ENCODE results near the gene AKT1S1.
"Not testable (repeated sequence)": the region's sequence is repeated elsewhere in the genome, so short reads cannot be mapped to it uniquely, and the experiment has no call there.

The AKT1S1 gene

DNA sequence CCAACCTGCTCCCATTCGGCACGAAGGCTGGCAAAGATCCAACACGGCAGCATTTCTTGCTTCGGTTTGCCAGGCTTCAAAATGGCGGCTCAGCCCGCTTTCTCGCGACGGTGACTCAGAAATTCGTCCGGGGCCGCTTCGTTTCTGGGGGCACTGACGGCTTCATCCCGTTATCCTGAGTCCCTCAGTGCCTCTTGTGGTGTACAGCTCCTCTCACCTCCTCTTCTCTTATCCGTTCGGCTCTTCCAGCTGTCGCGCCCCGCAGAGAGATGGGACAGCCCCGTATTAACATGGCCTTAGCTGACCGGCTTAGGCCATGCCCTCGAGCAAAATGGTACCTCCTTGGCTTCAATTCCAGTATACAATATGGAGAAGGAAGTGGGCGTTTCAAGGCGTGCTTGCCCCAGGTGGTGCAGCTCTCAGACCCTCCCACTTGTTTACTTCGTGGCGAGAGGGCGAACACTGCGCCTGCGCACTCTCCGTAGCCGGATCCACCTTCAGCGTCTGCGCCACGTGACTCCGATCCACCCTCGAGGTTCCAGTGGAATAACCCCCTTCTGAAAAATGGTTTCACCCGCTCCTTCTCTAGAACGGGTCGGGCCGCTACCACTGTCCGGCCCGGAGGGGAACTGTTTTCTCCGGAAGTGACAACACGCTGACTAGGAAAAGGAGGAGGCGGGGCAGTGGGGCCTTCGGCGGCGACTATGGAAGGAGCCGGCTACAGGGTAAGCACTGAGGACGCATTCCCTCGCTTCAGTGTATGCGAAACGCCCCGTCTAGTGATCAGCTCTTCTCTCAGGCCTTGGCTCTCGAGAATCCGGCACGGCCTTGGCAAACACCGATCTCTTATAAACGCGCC is at the start of gene AKT1S1, which contains the start of gene TBC1D17:
AKT1S1 (minus strand) TSS at position 336 of the 859 bp plus-strand sequence. CDS start 4,060 bp downstream, outside the sequence.
TBC1D17 (plus strand) TSS at position 683 of the 859 bp plus-strand sequence; CDS start at position 705, 22 bp downstream.
- H3K36me3 ChIP-seq (replicated peaks) = peaks cover 20% of the 10 kb centered on the region
- H3K4me3 ChIP-seq = peak within 1 kb of the TSS; percentile 99
- DNase-seq (ENCODE audit: low spot score in 2 of 2) = peak; percentile 99
- H3K4me1 ChIP-seq = peaks cover 5% of the 10 kb centered on the region
- in situ Hi-C loops (cut with MboI; ENCODE audit: low sequenced_read_pairs) = no loop called here
- H3K9me3 ChIP-seq = no peaks in the 10 kb centered on the region
- H3K27me3 ChIP-seq (ENCODE audit: low read depth) = no peaks in the 10 kb centered on the region

DNA sequence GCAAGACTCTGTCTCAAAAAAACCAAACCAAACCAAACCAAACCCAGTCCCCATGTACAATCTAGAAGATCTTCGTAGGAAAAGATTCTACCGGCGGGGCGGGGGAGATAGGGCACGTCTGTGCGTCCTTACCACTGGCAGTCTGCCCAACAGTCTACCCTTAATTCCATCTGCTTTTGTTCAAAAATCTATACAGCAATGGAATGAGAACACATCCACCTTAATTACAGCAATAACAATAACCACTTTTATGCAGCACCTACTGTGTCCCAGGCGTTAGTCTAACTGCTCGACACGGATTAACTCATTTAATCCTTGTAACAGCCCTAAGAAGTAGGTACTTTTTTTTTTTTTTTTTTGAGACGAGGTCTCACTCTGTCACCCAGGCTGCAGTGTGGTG is 49.4 kb upstream of the AKT1S1 start:
- Histone ChIP-seq H3K9me3 (no peaks in the 10 kb centered on the region), H3K4me1 (peaks cover 20% of the 10 kb centered on the region; the same call in 1 of the 2 replicates), H3K27me3 (ENCODE audit: low read depth) (no peaks in the 10 kb centered on the region), H3K36me3 (replicated peaks) (peaks cover 60% of the 10 kb centered on the region), H3K4me3 (no peak overlapping the region; the same call in 1 of the 2 replicates)
- in situ Hi-C loops (cut with MboI; ENCODE audit: low sequenced_read_pairs) = no loop called here
- DNase-seq (ENCODE audit: low spot score in 2 of 2) = peak; percentile 72 to 75

DNA sequence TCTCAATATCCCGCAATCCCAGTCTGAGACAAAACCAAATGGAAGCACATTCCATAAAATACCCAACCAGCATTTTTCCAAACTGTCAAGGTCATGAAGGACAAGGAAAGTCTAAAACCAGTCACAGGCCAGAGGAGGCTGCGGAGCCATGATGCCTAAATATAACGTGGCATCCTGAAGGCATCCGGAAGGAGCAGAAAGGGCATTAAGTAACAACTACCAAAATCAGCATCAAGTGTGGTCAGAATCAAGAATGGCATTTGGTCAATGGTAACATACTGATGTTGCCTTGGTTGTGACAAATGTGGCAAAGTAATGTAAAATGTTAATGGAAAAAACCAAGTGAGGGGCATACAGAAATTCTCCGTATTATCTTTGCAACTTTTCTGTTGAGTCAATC is 48.3 kb upstream of the AKT1S1 start:
- Histone ChIP-seq H3K27me3 (ENCODE audit: low read depth) (no peaks in the 10 kb centered on the region), H3K4me3 (no peak overlapping the region), H3K9me3 (no peaks in the 10 kb centered on the region), H3K36me3 (replicated peaks) (peaks cover 68% of the 10 kb centered on the region), H3K4me1 (peaks cover 20% of the 10 kb centered on the region; the same call in 1 of the 2 replicates)
- DNase-seq (ENCODE audit: low spot score in 2 of 2) = no peak
- in situ Hi-C loops (cut with MboI; ENCODE audit: low sequenced_read_pairs) = no loop called here

DNA sequence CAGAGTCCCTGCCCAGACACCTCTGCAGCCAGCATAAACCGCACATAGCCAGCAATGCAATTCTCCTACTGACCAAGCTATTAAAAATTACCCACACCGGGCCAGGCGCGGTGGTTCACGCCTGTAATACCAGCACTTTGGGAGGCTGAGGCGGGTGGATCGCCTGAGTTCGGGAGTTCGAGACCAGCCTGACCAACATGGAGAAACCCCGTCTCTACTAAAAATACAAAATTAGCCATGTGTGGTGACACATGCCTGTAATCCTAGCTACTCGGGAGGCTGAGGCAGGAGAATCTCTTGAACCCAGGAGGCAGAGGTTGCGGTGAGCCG is 47.7 kb upstream of the AKT1S1 start:
- peaks cover 68% of the 10 kb centered on the region for H3K36me3 ChIP-seq (replicated peaks)
- in situ Hi-C loops (cut with MboI; ENCODE audit: low sequenced_read_pairs); H3K4me3 ChIP-seq; H3K9me3 ChIP-seq; DNase-seq (ENCODE audit: low spot score in 2 of 2); H3K27me3 ChIP-seq (ENCODE audit: low read depth): not testable (repeated sequence)
- H3K4me1 ChIP-seq = peaks cover 20% of the 10 kb centered on the region; the same call in 1 of the 2 replicates

DNA sequence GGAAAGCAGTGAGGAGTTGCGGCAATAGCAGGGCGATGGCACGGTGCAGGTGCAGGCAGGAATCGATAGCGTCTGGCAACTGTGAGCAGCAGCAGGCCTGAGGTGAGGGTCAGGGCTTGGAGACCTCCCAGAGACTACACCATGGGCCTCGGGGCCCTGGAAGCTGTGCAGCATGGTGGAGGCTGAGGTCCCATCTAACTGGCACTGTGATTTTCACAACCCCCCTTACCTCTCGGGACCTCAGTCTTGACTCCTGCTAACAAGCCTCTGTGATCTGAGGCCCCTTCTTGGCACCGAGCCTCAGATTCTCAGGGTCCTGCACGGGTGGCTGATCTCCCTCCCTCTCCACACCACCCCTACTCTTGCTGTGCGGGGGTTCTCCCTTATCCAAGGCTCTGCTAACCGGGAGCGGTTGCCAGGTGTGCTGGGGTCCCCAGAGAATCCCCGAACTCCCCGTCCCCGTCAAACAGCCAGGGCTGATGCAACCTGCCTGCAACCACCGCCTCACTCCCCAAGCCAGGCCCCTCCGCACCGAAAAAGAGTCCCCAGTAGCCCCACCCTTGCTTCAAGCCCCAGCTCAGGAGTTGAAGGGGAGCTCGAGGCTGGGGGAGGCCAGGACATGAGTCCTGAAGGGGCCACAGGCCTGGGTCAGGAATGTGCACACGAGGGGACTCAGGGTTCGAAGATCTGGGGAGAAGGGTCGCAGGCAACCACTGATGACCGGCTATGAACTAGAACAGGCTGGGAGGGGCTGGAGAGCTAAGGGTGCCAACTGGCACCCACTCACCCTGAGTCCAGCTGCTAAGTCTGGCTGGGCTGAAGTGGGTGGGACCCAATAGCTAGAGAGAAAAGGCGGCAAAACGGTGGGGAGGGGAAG is 47.1 kb upstream of the AKT1S1 start:
- H3K9me3 ChIP-seq = no peaks in the 10 kb centered on the region
- in situ Hi-C loops (cut with MboI; ENCODE audit: low sequenced_read_pairs) = no loop called here
- H3K36me3 ChIP-seq (replicated peaks) = peaks cover 69% of the 10 kb centered on the region
- no peak overlapping the region for H3K4me3 ChIP-seq
- H3K4me1 ChIP-seq = peaks cover 20% of the 10 kb centered on the region; the same call in 1 of the 2 replicates
- no peaks in the 10 kb centered on the region for H3K27me3 ChIP-seq (ENCODE audit: low read depth)
- DNase-seq (ENCODE audit: low spot score in 2 of 2) = no peak

DNA sequence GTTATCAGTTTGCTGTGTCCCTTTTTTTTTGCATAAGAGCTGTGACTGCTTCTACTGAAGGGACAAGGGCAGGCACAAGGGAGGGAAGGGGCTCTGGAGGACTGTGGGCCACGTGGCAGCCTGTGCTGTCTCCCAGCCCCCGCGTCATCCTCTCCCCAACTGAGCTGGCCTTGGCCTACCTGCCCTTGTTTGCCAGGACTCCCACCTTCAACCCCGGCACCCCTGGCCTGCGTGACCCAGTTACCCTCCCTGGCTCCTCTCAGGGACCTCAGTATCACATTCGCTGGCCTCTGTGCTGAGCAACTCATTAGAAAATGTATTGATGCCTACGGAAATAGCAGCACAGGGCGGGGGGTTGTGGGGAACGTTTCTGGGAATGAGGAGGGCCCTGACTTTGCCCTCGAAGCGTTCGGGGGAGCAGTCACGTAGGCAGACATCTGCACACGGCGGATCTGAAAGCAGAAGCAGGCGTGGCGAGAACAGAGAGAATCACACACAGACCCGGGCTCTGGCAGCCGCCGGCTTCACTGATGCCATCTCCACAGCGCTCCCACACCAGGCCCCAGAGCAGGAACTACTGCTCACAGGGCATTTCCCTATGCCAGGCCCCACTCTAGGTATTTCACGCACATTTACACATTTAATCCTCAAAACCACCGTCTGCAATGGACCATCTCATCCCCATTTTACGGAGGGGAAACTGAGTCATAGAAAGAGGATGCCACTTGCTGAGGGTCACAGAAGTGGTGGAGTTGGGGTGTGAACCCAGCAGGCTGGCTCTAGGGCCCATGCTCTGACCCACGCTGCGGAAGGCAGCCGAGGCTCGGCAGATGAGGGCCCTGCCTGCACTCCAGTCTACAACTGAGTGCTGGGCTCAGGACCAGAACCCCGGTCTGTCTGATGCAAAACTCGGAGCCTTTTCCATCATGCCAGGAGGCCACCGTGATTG is 46.2 kb upstream of the AKT1S1 start:
- no peak for DNase-seq (ENCODE audit: low spot score in 2 of 2)
- no peaks in the 10 kb centered on the region for H3K27me3 ChIP-seq (ENCODE audit: low read depth)
- peaks cover 75% of the 10 kb centered on the region for H3K36me3 ChIP-seq (replicated peaks)
- peaks cover 18% of the 10 kb centered on the region; the same call in 1 of the 2 replicates for H3K4me1 ChIP-seq
- no peaks in the 10 kb centered on the region for H3K9me3 ChIP-seq
- in situ Hi-C loops (cut with MboI; ENCODE audit: low sequenced_read_pairs) = no loop called here
- H3K4me3 ChIP-seq = no peak overlapping the region

DNA sequence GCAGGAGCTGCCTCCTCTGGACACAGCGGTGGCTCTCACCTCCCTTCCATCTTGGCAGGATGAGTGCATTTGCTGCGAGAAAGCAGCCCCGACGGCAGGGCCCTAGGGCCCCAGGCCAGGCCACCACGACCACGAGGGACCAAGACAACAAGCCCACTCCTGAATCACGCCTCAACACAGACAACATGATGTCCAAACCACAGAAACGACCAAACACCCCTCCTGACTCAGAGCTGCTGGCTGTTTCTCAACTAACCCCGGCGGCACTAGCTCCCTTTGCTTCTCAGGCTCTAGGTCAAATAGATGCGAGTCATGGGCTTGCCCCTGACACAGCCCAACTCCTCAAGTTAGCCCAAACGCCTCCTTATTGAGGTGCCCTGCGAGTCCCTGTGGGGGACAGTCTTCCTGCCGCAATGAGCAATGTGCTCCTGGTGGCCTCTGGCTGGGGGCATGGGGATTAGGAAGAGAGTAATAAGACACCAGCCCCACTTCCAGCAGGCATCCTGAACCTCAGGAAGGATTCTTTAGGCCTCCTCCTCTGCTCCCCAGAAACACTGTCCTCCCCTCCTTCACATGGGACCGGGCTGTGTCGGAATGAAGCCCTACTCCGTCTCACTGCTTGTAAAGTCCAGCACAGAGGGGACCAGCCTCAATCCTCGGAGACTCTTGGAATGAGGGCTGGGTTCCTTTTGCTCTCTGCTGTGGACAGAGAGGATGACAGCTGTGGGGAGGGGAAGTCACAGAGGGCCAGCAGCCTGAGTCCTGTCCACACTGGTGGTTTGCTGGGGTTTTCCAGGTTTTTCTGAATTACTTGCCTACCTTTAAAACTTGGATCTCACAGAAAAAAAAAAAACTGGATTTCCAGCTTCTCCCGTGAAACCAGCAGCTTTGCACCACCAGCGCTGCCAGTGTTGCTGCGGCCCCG is 45.0 kb upstream of the AKT1S1 start:
- Histone ChIP-seq H3K27me3 (ENCODE audit: low read depth) (no peaks in the 10 kb centered on the region), H3K4me1 (peaks cover 6% of the 10 kb centered on the region; the same call in 1 of the 2 replicates), H3K9me3 (no peaks in the 10 kb centered on the region), H3K4me3 (no peak overlapping the region), H3K36me3 (replicated peaks) (peaks cover 77% of the 10 kb centered on the region)
- in situ Hi-C loops (cut with MboI; ENCODE audit: low sequenced_read_pairs) = no loop called here
- no peak for DNase-seq (ENCODE audit: low spot score in 2 of 2)

DNA sequence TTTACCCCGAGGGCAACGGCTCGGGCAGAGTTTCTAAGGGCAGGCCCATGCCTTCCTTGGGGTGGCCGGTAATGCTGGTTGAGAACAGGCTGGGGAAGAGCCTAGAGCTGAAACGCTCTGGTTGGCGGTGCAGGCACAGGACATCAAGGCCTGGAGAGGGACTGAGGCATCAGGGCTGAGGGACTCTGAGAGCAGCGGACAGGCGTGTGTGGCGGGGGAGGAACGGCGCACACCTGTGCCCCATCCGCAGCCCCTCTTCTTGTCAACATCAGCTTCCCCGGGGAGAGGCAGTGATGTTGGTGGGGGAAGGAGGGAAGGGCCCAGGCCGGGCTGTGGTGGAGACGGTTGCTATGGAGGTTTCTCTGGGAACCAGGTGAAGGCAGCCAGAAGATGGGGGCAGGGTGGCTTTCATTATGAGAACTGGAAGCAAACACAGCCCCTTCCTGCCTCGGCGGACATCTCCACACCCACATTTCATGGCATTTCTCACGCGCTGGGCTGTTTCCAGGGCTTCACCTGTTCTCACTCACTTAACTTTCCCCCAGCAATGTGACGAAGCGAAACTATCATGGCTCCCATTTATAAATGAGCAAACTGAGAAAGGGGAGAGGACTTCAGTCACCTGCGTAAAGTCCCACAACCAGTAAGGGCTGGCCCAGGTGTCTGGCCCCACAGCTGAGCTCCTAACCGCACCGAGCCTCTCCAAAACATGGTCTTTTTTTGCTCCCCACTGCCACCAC is 43.6 kb upstream of the AKT1S1 start:
- Histone ChIP-seq H3K36me3 (replicated peaks) (peaks cover 74% of the 10 kb centered on the region), H3K9me3 (no peaks in the 10 kb centered on the region), H3K4me3 (no peak overlapping the region), H3K4me1 (peaks cover 3% of the 10 kb centered on the region; the same call in 1 of the 2 replicates), H3K27me3 (ENCODE audit: low read depth) (no peaks in the 10 kb centered on the region)
- no peak for DNase-seq (ENCODE audit: low spot score in 2 of 2)
- in situ Hi-C loops (cut with MboI; ENCODE audit: low sequenced_read_pairs) = no loop called here

DNA sequence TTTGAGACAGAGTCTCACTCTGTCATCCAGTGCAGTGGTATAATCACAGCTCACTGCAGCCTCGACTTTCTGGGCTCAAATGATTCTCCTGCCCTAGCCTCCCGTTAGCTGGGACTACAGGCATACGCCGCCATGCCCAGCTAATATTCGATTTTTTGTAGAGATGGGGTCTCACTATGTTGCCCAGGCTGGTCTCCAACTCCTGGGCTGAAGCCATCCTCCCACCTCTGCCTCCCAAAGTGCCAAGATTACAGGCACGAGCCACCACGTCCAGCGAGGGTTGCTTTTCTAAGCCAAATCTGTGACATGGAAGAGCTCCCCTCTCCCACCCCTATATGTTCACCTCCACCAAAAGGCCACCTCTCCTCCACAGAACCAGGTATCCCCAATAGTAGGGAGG is 40.9 kb upstream of the AKT1S1 start:
- Histone ChIP-seq H3K36me3 (replicated peaks) (peaks cover 71% of the 10 kb centered on the region), H3K27me3 (ENCODE audit: low read depth) (no peaks in the 10 kb centered on the region), H3K4me1 (no peaks in the 10 kb centered on the region), H3K4me3 (no peak overlapping the region), H3K9me3 (no peaks in the 10 kb centered on the region)
- in situ Hi-C loops (cut with MboI; ENCODE audit: low sequenced_read_pairs) = no loop called here
- DNase-seq (ENCODE audit: low spot score in 2 of 2) = no peak

DNA sequence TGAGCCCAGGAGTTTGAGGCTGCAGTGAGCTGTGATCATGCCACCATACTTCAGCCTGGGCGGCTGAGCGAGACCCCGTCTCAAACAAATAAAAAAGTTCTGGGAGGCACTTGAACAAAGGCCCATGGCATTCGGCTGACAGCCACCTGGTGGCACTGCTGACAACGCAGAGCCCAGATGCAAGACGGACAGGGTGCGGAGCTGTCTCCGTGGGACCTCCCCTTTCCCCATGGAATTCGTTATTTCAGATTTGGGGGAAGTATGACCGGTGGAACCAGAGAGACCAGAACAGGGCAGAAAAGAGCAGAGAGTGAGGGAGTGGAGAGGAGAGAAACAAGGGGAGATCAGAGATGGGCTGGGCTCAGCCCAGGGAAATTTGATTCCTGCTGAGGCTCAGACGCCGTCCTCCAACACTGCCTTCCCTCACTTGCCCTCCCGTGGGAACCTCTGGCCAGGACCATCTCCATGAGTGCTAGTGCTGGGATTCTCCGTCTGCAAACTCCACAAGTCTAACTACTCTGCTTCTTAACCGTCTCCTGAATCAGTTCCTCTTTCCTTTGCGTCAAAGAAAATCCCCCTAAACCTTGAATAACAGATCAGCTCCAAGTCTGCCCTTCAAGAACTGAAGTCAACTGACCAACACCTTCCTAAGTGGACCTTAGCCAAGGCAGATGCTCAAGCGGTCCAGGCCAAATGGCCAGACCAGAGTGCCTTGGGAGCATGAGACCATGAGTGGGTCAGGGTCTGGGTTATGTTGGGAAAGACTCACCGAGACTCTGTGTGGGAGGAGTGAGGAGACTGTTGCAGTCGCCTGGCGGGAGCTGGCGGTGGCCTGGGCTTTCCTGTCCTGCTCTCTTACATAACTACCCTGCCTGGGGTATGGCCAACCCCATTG is 39.9 kb upstream of the AKT1S1 start:
- H3K4me3 ChIP-seq = no peak overlapping the region
- no peaks in the 10 kb centered on the region for H3K4me1 ChIP-seq
- no peaks in the 10 kb centered on the region for H3K27me3 ChIP-seq (ENCODE audit: low read depth)
- no peak for DNase-seq (ENCODE audit: low spot score in 2 of 2)
- H3K9me3 ChIP-seq = no peaks in the 10 kb centered on the region
- peaks cover 74% of the 10 kb centered on the region for H3K36me3 ChIP-seq (replicated peaks)
- in situ Hi-C loops (cut with MboI; ENCODE audit: low sequenced_read_pairs) = no loop called here

DNA sequence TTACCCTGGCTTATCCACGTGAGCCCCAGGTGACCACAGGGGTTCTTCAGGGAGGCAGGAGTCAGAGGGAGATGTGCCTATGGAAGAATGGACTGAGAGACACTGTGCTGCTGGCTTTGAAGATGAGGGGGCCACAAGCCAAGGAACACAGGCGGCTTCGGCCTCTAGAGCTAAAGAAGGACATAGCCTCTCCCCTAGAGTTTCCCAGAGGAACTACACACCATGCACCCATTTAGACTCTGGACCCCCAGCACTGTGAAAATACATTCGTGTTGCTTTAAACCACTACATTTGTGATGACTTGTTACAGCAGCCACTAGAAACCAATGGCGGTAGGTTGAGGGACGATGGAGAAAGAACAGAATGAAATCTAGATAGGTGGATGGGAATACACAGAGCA is 38.1 kb upstream of the AKT1S1 start:
- H3K4me1 ChIP-seq = no peaks in the 10 kb centered on the region
- no peaks in the 10 kb centered on the region for H3K9me3 ChIP-seq
- H3K36me3 ChIP-seq (replicated peaks) = peaks cover 70% of the 10 kb centered on the region
- no peaks in the 10 kb centered on the region for H3K27me3 ChIP-seq (ENCODE audit: low read depth)
- no peak for DNase-seq (ENCODE audit: low spot score in 2 of 2)
- in situ Hi-C loops (cut with MboI; ENCODE audit: low sequenced_read_pairs) = no loop called here
- H3K4me3 ChIP-seq = no peak overlapping the region
